ENCODE results near the gene SH2D6. TPM values are rescaled to one million over a fixed set of nuclear protein-coding genes. Genes with fewer than 3 reads are reported as not detected.

SH2D6 gene
- polyA plus RNA-seq, 1 of the 3 experiments (the other 2 are of a cell fraction): 0.33 TPM

- POLR2A ChIA-PET: interaction anchor here (1.1 to 4.8 kb wide), 3 partner anchors 101 to 118 kb away, joined by 3 to 54 read pairs (median 6); partner anchors contain the start of genes MAT2A and TGOLN2
- no peaks in the 10 kb centered on the region for H3K36me3 ChIP-seq (replicated peaks in 1 of 2; ENCODE audit: control insufficient read depth in 1 of 2, insufficient read depth in 2 of 2, low read length in 1 of 2)
- H3K27me3 ChIP-seq (ENCODE audit: insufficient read depth): no peaks in the 10 kb centered on the region
- H3K4me1 ChIP-seq (ENCODE audit: control insufficient read depth in 1 of 2, insufficient read depth in 2 of 2, low read depth in 1 of 2, low read length in 1 of 2): peaks cover 0 to 32% of the 10 kb centered on the region in 2 experiments; a peak in 1 of 4 replicates
- no peaks in the 10 kb centered on the region for H4K20me1 ChIP-seq (ENCODE audit: insufficient read depth)
- CTCF ChIA-PET: interaction anchor here (0.8 to 4.7 kb wide), 6 partner anchors 8 to 123 kb away, joined by 3 to 43 read pairs (median 4); partner anchors contain the start of gene MAT2A
- no peak overlapping the region for H3K27ac ChIP-seq (ENCODE audit: low read depth in 2 of 2, low read length in 1 of 2)
- no peak overlapping the region for H2AFZ ChIP-seq (ENCODE audit: low read depth)
- H3K4me2 ChIP-seq: no peak overlapping the region
- H3K4me3 ChIP-seq (ENCODE audit: low read depth in 2 of 2, low read length in 1 of 2): no peak overlapping the region
- no peaks in the 10 kb centered on the region for H3K9me3 ChIP-seq
- H3F3A ChIP-seq (replicated peaks; ENCODE audit: insufficient read depth): no peaks in the 10 kb centered on the region
- TF ChIP-seq GABPA (IDR thresholded peaks at IDR 0.05; ENCODE audit: low read depth) (no peak), RFX5 (IDR thresholded peaks at IDR 0.05; ENCODE audit: low read length) (no peak), PBX3 (IDR thresholded peaks at IDR 0.05) (no peak), NFIC (IDR thresholded peaks at IDR 0.05; ENCODE audit: borderline replicate concordance) (no peak), RCOR1 (IDR thresholded peaks at IDR 0.05; ENCODE audit: low read length) (no peak), MXI1 (IDR thresholded peaks at IDR 0.05; ENCODE audit: low read depth, low read length) (no peak)
- H3K79me2 ChIP-seq (ENCODE audit: insufficient read depth): no peaks in the 10 kb centered on the region
- H3K9me2 ChIP-seq: no peaks in the 10 kb centered on the region
- DNase-seq: no peak
- WGBS (ENCODE audit: low lambda C conversion rate): 93% methylated on average over 7 of the region's 7 CpGs
- H3K9ac ChIP-seq: no peak overlapping the region
Observed at GRCh38 chr2:85428343-85428881, 9.9 kb downstream of the SH2D6 start.

- ChIA-PET POLR2A (interaction anchor here (1.6 to 4.8 kb wide), 2 partner anchors 110 to 117 kb away, joined by 6 to 54 read pairs; partner anchors contain the start of gene MAT2A), CTCF (interaction anchor here (0.8 to 4.7 kb wide), 5 partner anchors 9 to 122 kb away, joined by 3 to 43 read pairs (median 3); no protein-coding TSS in a partner anchor)
- no peak overlapping the region for H2AFZ ChIP-seq (ENCODE audit: low read depth)
- H3K4me2 ChIP-seq: no peak overlapping the region
- H4K20me1 ChIP-seq (ENCODE audit: insufficient read depth): no peaks in the 10 kb centered on the region
- H3K4me3 ChIP-seq (ENCODE audit: low read depth in 2 of 2, low read length in 1 of 2): no peak overlapping the region
- DNase-seq: no peak
- H3K36me3 ChIP-seq (replicated peaks in 1 of 2; ENCODE audit: control insufficient read depth in 1 of 2, insufficient read depth in 2 of 2, low read length in 1 of 2): no peaks in the 10 kb centered on the region
- H3K27ac ChIP-seq (ENCODE audit: low read depth in 2 of 2, low read length in 1 of 2): no peak overlapping the region
- TF ChIP-seq ZBTB33 (IDR thresholded peaks at IDR 0.05; ENCODE audit: borderline replicate concordance, low read depth) (no peak), SMC3 (IDR thresholded peaks at IDR 0.05; ENCODE audit: low read depth, low read length) (no peak)
- 93% methylated on average over 11 of the region's 12 CpGs for WGBS (ENCODE audit: low lambda C conversion rate)
- no peaks in the 10 kb centered on the region for H3F3A ChIP-seq (replicated peaks; ENCODE audit: insufficient read depth)
- H3K9me3 ChIP-seq: no peaks in the 10 kb centered on the region
- H3K9ac ChIP-seq: no peak overlapping the region
- H3K79me2 ChIP-seq (ENCODE audit: insufficient read depth): no peaks in the 10 kb centered on the region
- H3K9me2 ChIP-seq: no peaks in the 10 kb centered on the region
- H3K27me3 ChIP-seq (ENCODE audit: insufficient read depth): no peaks in the 10 kb centered on the region
- H3K4me1 ChIP-seq (ENCODE audit: control insufficient read depth in 1 of 2, insufficient read depth in 2 of 2, low read depth in 1 of 2, low read length in 1 of 2): peaks cover 0 to 41% of the 10 kb centered on the region in 2 experiments; a peak in 2 of 4 replicates
Observed at GRCh38 chr2:85429213-85429923, 10.9 kb downstream of the SH2D6 start.

All from SK-N-SH (cell line).